IMR-90 (cell line): ENCODE data around the gene SYT3. TPM values are rescaled to one million over a fixed set of nuclear protein-coding genes. Genes with fewer than 3 reads are reported as not detected.

Experiments
- ATAC-seq: fragments of 200-7000 bp; cut with Tn5 transposase; 2 replicates; pipeline ENCODE4 v1.9.1; 2020; ENCODE audit warnings: low read depth, mild to moderate bottlenecking, moderate library complexity
- BruUV-seq: library from RNA; stranded (reverse); fragments of 400-500 nt; replicated peaks from 2 replicates; lab custom pipeline; 2021; lab: Mats Ljungman, UMichigan
- CTCF ChIA-PET: fragments of 300-600 bp; formaldehyde crosslinking; extraction: SDS; loops from one replicate; lab custom pipeline; 2021; ENCODE audit warnings: antibody characterized with exemption; lab: Yijun Ruan, JAX
- POLR2A ChIA-PET: fragments of 300-600 bp; sonication (Branson Sonifier 250); formaldehyde crosslinking; loops from one replicate; lab custom pipeline; 2022; ENCODE audit warnings: antibody characterized with exemption; ENCODE audit not compliant: unreplicated experiment; lab: Charles Lee
- DNase-seq: peaks from one replicate; pipeline ENCODE4 v3.0.0; 2013
- H2AFZ ChIP-seq: replicated peaks from 2 replicates; pipeline ENCODE3; 2013; ENCODE audit warnings: low read length, mild to moderate bottlenecking; ENCODE audit not compliant: poor library complexity
- H2AK5ac ChIP-seq: 2 replicates; pipeline ENCODE4 v1.6.1; 2013; ENCODE audit warnings: low read depth, low read length, inconsistent platforms
- H2AK9ac ChIP-seq: replicated peaks from 2 replicates; pipeline ENCODE3; 2013; ENCODE audit warnings: mild to moderate bottlenecking, low read depth, low read length, moderate library complexity; ENCODE audit not compliant: poor library complexity
- H2BK120ac ChIP-seq: 2 replicates; pipeline ENCODE4 v1.6.1; 2013; ENCODE audit warnings: low read depth, low read length, inconsistent platforms
- H2BK15ac ChIP-seq: 3 replicates; pipeline ENCODE4 v1.6.1; 2013; ENCODE audit warnings: low read depth, low read length, inconsistent platforms
- H2BK20ac ChIP-seq: 2 replicates; pipeline ENCODE4 v1.6.1; 2013; ENCODE audit warnings: low read depth, mild to moderate bottlenecking, inconsistent platforms, low read length, moderate library complexity
- H2BK5ac ChIP-seq: 2 replicates; pipeline ENCODE4 v1.6.1; 2013; ENCODE audit warnings: mild to moderate bottlenecking, low read depth, low read length, inconsistent platforms; ENCODE audit not compliant: poor library complexity, severe bottlenecking
- H3K14ac ChIP-seq: replicated peaks from 2 replicates; pipeline ENCODE4 v1.6.1; 2013; ENCODE audit warnings: low read depth, low read length, inconsistent platforms
- H3K18ac ChIP-seq: 2 replicates; pipeline ENCODE4 v1.6.1; 2013; ENCODE audit warnings: low read depth, low read length, control low read depth
- H3K23ac ChIP-seq: 2 replicates; pipeline ENCODE4 v1.6.1; 2013; ENCODE audit warnings: low read depth, low read length, inconsistent platforms
- H3K27ac ChIP-seq: 2 replicates; pipeline ENCODE4 v1.5.1; 2013; ENCODE audit warnings: mild to moderate bottlenecking, control low read depth, low read length; ENCODE audit not compliant: insufficient read depth
- H3K27me3 ChIP-seq: 2 replicates; pipeline ENCODE4 v1.6.1; 2013; ENCODE audit warnings: low read length; ENCODE audit not compliant: control insufficient read depth, insufficient read depth
- H3K36me3 ChIP-seq: 2 replicates; pipeline ENCODE4 v1.6.1; 2013; ENCODE audit warnings: low read length, mixed read lengths; ENCODE audit not compliant: control insufficient read depth, insufficient read depth
- H3K4ac ChIP-seq: 2 replicates; pipeline ENCODE4 v1.6.1; 2013; ENCODE audit warnings: low read depth, low read length, inconsistent platforms
- H3K4me1 ChIP-seq: 2 replicates; pipeline ENCODE4 v1.6.1; 2013; ENCODE audit warnings: low read length, mixed read lengths; ENCODE audit not compliant: control insufficient read depth, insufficient read depth
- H3K4me2 ChIP-seq: 2 replicates; pipeline ENCODE4 v1.6.1; 2013; ENCODE audit warnings: low read depth, mild to moderate bottlenecking, control low read depth, low read length, moderate library complexity
- H3K4me3 ChIP-seq: 2 replicates; pipeline ENCODE4 v1.5.1; 2013; ENCODE audit warnings: low read depth, mild to moderate bottlenecking, control low read depth, low read length, moderate library complexity; ENCODE audit not compliant: insufficient read depth
- H3K56ac ChIP-seq: 2 replicates; pipeline ENCODE4 v1.6.1; 2013; ENCODE audit warnings: low read length, inconsistent platforms; ENCODE audit not compliant: insufficient read depth; ENCODE audit errors: extremely low read depth
- H3K79me1 ChIP-seq, 2 experiments: 2 replicates each; pipeline ENCODE4 v1.6.1; 2013; ENCODE audit warnings: low read length in 2 of 2, inconsistent platforms in 1 of 2, low read depth in 1 of 2
- H3K9ac ChIP-seq: 2 replicates; pipeline ENCODE4 v1.6.1; 2013; ENCODE audit warnings: low read depth, low read length, control low read depth
- H3K9me1 ChIP-seq: 2 replicates; pipeline ENCODE4 v1.6.1; 2013; ENCODE audit warnings: low read length, inconsistent platforms; ENCODE audit not compliant: insufficient read depth
- H3K9me3 ChIP-seq: 2 replicates; pipeline ENCODE4 v1.6.1; 2013; ENCODE audit warnings: low read length; ENCODE audit not compliant: control insufficient read depth, insufficient read depth
- H4K20me1 ChIP-seq: 2 replicates; pipeline ENCODE4 v1.6.1; 2013; ENCODE audit warnings: low read length, inconsistent platforms; ENCODE audit not compliant: insufficient read depth
- H4K5ac ChIP-seq: 2 replicates; pipeline ENCODE4 v1.6.1; 2013; ENCODE audit warnings: mild to moderate bottlenecking, low read depth, low read length, control low read depth
- H4K8ac ChIP-seq, 2 experiments: 2 replicates each; pipeline ENCODE4 v1.6.1; 2013; ENCODE audit warnings: low read depth in 2 of 2, low read length in 2 of 2, control low read depth in 1 of 2, inconsistent platforms in 1 of 2
- H4K91ac ChIP-seq: 2 replicates; pipeline ENCODE4 v1.6.1; 2013; ENCODE audit warnings: low read depth, low read length, inconsistent platforms; ENCODE audit not compliant: insufficient read depth
- CEBPB ChIP-seq: IDR thresholded peaks from 2 replicates; pipeline ENCODE4 v1.6.1; 2012; ENCODE audit warnings: low read depth, low read length, improper control_type of control experiment
- ELK1 ChIP-seq: fragments of 150-350 bp; IDR thresholded peaks from 2 replicates; pipeline ENCODE4 v1.6.1; 2016; ENCODE audit warnings: low read depth, mild to moderate bottlenecking, low read length, moderate library complexity, borderline replicate concordance
- MAFK ChIP-seq: IDR thresholded peaks from 2 replicates; pipeline ENCODE4 v1.6.1; 2012; ENCODE audit warnings: low read depth, low read length, improper control_type of control experiment
- MAZ ChIP-seq: IDR thresholded peaks from 2 replicates; pipeline ENCODE4 v1.6.1; 2012; ENCODE audit warnings: low read depth, mild to moderate bottlenecking, low read length, improper control_type of control experiment, moderate library complexity, borderline replicate concordance
- RAD21 ChIP-seq: IDR thresholded peaks from 2 replicates; pipeline ENCODE4 v1.6.1; 2012; ENCODE audit warnings: low read length, improper control_type of control experiment
- RFX5 ChIP-seq: IDR thresholded peaks from 2 replicates; pipeline ENCODE4 v1.8.0; 2012; ENCODE audit warnings: low read depth, mild to moderate bottlenecking, low read length, moderate library complexity
- WGBS, 2 experiments: methylation state at CpG; one replicate each; pipeline versions ENCODE4 v1.1.5 to v1.1.7; 2013; ENCODE audit warnings: missing lambda C conversion rate in 2 of 2; ENCODE audit not compliant: insufficient read length in 1 of 2; ENCODE audit errors: extremely low coverage in 2 of 2; 5-methylcytosine and 5-hydroxymethylcytosine counted together
- dilution Hi-C: fragments of 300-500 bp; cut with HindIII; formaldehyde crosslinking; loops from one replicate; pipeline ENCODE4 v1.14.3; 2018; ENCODE audit warnings: low sequenced_read_pairs; ENCODE audit not compliant: unreplicated experiment
- in situ Hi-C: fragments of 300-500 bp; cut with MboI; formaldehyde crosslinking; loops from 3 replicates; pipeline ENCODE4 v1.14.3; 2019; ENCODE audit warnings: low sequenced_read_pairs, inconsistent platforms, mixed read lengths
- intact Hi-C: fragments of 100-400 bp; cut with micrococcal nuclease; formaldehyde crosslinking; loops from 2 replicates; pipeline ENCODE4 v1.10.0; 2022
- polyA plus RNA-seq, 3 experiments: library from polyadenylated mRNA; depleted of rRNA; stranded (reverse); fragments of >200 nt; gene quantifications; 2 replicates each; pipeline ENCODE4 v1.2.3, GENCODE V29; 2012; ENCODE audit warnings: low replicate concordance in 1 of 3
- total RNA-seq: library from RNA; depleted of rRNA; stranded (reverse); fragments of >200 nt; gene quantifications from 2 replicates; pipeline ENCODE4 v1.2.3, GENCODE V29; 2012

Gene SYT3
- total and polyA plus RNA-seq, 2 of the 4 experiments (the other 2 are of a cell fraction): 0.05 TPM; not detected in 1

- CTCF ChIA-PET: no interaction called here
- Histone ChIP-seq H4K8ac (no peak overlapping the region), H3K9ac (no peak overlapping the region), H2BK120ac (no peak overlapping the region), H4K5ac (no peak overlapping the region), H3K9me1 (no peaks in the 10 kb centered on the region), H3K4me3 (no peak overlapping the region), H4K91ac (no peak overlapping the region), H3K4me1 (no peaks in the 10 kb centered on the region), H3K18ac (no peak overlapping the region), H2BK15ac (no peak overlapping the region), H3K56ac (no peak overlapping the region), H2AK5ac (no peak overlapping the region), H3K36me3 (no peaks in the 10 kb centered on the region), H2AFZ (no peak overlapping the region), H2AK9ac (no peak overlapping the region), H4K20me1 (no peaks in the 10 kb centered on the region), H3K23ac (no peak overlapping the region), H3K4ac (no peak overlapping the region), H3K27ac (no peak overlapping the region), H3K27me3 (no peaks in the 10 kb centered on the region), H2BK5ac (no peak overlapping the region), H3K4me2 (no peak overlapping the region), H3K14ac (no peak overlapping the region), H2BK20ac (no peak overlapping the region), H3K9me3 (no peaks in the 10 kb centered on the region), H3K79me1 (no peaks in the 10 kb centered on the region)
- ATAC-seq: no peak
- BruUV-seq: no TSS peak
- DNase-seq: no peak
- TF ChIP-seq RAD21: no peak
- TF ChIP-seq ELK1: no peak
- TF ChIP-seq CEBPB: no peak
- TF ChIP-seq RFX5: no peak
- no peak for TF ChIP-seq MAZ
- no peak for TF ChIP-seq MAFK
- POLR2A ChIA-PET: no interaction called here
- dilution Hi-C loops (no loop called here), in situ Hi-C loops (no loop called here), intact Hi-C loops (no loop called here)
- 43% methylated on average over 2 of the region's 5 CpGs; no CpG with 5 or more reads in 1 of the 2 experiments for WGBS, 2 experiments
These were observed 11.5 kb downstream of the SYT3 start for GRCh38 chr19:50628146-50628545.
